Neural cell (in vitro differentiated cells): ENCODE results near the gene SLC25A30.

Experiments
- EZH2 ChIP-seq: fragments of 200-600, 300-800 bp; shearing (Covaris generic), sonication (generic); IDR thresholded peaks from 2 replicates; pipeline ENCODE4 v1.6.1; 2014; ENCODE audit warnings: antibody characterized with exemption, low read length, borderline replicate concordance, mild to moderate bottlenecking; ENCODE audit not compliant: insufficient read depth, poor library complexity, severe bottlenecking
- POLR2AphosphoS5 ChIP-seq: IDR thresholded peaks from 2 replicates; pipeline ENCODE4 v1.6.1; 2012
- RAD21 ChIP-seq: fragments of 450-650 bp; conservative IDR thresholded peaks from 2 replicates; pipeline ENCODE4 v1.6.1; 2014; ENCODE audit warnings: antibody characterized with exemption, mild to moderate bottlenecking, moderate library complexity
- TAF1 ChIP-seq: IDR thresholded peaks from 2 replicates; pipeline ENCODE4 v1.6.1; 2012; ENCODE audit warnings: low read depth
- TF ChIP-seq, protein P1 (sequence below): fragments of 450-650 bp; IDR thresholded peaks from 2 replicates; pipeline ENCODE4 v1.5.1; 2014; ENCODE audit warnings: antibody characterized with exemption, mild to moderate bottlenecking, moderate library complexity; ENCODE audit not compliant: poor library complexity, severe bottlenecking
- TF ChIP-seq, protein P2 (sequence below): IDR thresholded peaks from 2 replicates; pipeline ENCODE4 v1.6.1; 2012; ENCODE audit warnings: borderline replicate concordance

DNA sequence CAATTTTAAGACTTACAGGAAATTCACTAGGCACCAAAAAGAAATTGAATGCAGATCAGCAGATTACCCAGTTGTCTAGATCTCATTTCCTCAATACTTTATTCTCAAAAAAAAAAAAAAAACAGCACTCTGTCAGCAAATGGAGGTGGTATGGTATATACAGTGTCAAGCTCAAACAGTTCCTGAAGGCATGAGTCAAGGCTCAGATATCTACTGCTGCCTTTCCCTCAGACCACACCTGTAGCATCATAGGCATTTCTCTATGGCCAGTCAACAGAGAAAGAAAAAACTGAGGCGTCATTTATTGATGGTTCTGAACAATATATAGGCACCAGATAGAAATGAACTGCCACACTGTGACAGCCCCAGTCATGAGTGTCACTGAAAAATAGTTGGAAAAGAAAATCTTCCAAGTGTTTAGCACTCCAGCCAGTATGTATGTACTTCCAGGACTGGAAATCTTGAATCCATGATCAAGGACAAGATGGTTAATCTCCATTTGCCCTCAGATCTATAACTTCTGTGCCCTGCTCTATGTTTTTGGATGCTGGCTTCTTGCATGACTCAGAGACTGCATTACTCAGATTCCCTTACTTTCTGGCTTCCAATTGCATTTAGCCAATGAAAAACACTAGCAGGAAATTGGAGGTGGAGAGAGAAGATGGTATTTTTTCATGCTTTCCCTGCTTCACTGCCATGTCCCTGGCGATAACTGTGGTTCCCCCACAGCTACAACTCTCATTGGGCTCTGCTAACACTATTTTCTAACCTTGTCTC is 38.2 kb upstream of the SLC25A30 start:
- TF ChIP-seq POLR2AphosphoS5 (no peak), RAD21 (no peak), TAF1 (no peak), EZH2 (no peak)
- TF ChIP-seq, protein P1, sequence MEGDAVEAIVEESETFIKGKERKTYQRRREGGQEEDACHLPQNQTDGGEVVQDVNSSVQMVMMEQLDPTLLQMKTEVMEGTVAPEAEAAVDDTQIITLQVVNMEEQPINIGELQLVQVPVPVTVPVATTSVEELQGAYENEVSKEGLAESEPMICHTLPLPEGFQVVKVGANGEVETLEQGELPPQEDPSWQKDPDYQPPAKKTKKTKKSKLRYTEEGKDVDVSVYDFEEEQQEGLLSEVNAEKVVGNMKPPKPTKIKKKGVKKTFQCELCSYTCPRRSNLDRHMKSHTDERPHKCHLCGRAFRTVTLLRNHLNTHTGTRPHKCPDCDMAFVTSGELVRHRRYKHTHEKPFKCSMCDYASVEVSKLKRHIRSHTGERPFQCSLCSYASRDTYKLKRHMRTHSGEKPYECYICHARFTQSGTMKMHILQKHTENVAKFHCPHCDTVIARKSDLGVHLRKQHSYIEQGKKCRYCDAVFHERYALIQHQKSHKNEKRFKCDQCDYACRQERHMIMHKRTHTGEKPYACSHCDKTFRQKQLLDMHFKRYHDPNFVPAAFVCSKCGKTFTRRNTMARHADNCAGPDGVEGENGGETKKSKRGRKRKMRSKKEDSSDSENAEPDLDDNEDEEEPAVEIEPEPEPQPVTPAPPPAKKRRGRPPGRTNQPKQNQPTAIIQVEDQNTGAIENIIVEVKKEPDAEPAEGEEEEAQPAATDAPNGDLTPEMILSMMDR, result no peak
- TF ChIP-seq, protein P2, sequence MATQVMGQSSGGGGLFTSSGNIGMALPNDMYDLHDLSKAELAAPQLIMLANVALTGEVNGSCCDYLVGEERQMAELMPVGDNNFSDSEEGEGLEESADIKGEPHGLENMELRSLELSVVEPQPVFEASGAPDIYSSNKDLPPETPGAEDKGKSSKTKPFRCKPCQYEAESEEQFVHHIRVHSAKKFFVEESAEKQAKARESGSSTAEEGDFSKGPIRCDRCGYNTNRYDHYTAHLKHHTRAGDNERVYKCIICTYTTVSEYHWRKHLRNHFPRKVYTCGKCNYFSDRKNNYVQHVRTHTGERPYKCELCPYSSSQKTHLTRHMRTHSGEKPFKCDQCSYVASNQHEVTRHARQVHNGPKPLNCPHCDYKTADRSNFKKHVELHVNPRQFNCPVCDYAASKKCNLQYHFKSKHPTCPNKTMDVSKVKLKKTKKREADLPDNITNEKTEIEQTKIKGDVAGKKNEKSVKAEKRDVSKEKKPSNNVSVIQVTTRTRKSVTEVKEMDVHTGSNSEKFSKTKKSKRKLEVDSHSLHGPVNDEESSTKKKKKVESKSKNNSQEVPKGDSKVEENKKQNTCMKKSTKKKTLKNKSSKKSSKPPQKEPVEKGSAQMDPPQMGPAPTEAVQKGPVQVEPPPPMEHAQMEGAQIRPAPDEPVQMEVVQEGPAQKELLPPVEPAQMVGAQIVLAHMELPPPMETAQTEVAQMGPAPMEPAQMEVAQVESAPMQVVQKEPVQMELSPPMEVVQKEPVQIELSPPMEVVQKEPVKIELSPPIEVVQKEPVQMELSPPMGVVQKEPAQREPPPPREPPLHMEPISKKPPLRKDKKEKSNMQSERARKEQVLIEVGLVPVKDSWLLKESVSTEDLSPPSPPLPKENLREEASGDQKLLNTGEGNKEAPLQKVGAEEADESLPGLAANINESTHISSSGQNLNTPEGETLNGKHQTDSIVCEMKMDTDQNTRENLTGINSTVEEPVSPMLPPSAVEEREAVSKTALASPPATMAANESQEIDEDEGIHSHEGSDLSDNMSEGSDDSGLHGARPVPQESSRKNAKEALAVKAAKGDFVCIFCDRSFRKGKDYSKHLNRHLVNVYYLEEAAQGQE, result no peak
